BJ (cell line): ENCODE measurements around the gene SYT1. TPM values are rescaled to one million over a fixed set of nuclear protein-coding genes. Genes with fewer than 3 reads are reported as not detected.

Experiments used
- CTCF ChIA-PET: fragments of 350-600 bp; formaldehyde crosslinking; extraction: SDS; loops from one replicate; lab custom pipeline; 2021; ENCODE audit warnings: antibody characterized with exemption, inconsistent platforms; lab: Yijun Ruan, JAX
- POLR2A ChIA-PET: fragments of 300-600 bp; sonication (Branson Sonifier 250); formaldehyde crosslinking; extraction: SDS; loops from one replicate; lab custom pipeline; 2021; ENCODE audit warnings: antibody characterized with exemption; lab: Charles Lee
- DNase-seq: peaks from one replicate; pipeline ENCODE4 v3.0.0-alpha.2; 2011; ENCODE audit warnings: low read depth
- H3K27me3 ChIP-seq: 2 replicates; pipeline ENCODE4 v1.6.0; 2011; ENCODE audit warnings: low read length; ENCODE audit not compliant: control insufficient read depth, insufficient read depth
- H3K36me3 ChIP-seq: 2 replicates; pipeline ENCODE4 v1.5.1; 2011; ENCODE audit warnings: low read length; ENCODE audit not compliant: control insufficient read depth, insufficient read depth
- H3K4me3 ChIP-seq: 2 replicates; pipeline ENCODE4 v1.5.1; 2011; ENCODE audit warnings: low read depth, mild to moderate bottlenecking, control low read depth, low read length
- polyA plus RNA-seq: library from polyadenylated mRNA; depleted of rRNA; stranded (reverse); fragments of >200 nt; gene quantifications from 2 replicates; pipeline ENCODE4 v1.2.3, GENCODE V29; 2011
- TF ChIP-seq, protein P1 (sequence below): IDR thresholded peaks from 2 replicates; pipeline ENCODE4 v1.5.1; 2011; ENCODE audit warnings: low read depth, mild to moderate bottlenecking, control low read depth, inconsistent platforms, low read length, moderate library complexity; ENCODE audit not compliant: insufficient read depth

SYT1 gene
- polyA plus RNA-seq, 1 experiment = 0.70 TPM

DNA sequence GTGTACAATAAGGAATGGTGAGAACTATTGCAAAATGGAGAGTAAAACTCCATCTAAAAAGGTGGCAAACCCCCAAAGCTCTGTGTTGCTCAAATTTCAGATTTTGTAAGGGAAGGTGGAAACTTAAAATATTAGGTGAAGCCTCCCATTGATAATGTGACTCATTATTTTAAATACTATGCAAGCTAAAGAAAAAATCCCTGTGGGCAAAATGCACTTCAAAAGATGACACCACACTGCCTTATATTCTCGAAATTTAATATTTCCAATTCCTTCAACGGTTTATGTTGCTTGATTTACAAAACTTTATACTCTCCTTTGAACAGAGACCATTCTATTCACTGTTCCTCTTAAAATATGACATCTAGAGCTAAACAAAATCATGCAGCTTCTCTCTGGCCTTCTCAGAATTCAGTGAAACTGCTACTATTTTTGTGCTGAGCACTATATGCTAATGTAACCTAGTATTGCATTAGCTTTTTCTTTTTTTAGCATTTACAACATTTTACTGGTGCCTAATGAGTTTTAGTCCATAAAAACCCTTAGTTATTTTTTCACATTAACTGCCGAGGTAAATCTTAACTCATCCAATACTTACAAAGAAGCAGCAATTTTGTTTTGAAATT, 297.7 kb downstream of the SYT1 start:
- no peak overlapping the region for H3K4me3 ChIP-seq
- H3K36me3 ChIP-seq = no peaks in the 10 kb centered on the region
- ChIA-PET CTCF (no interaction called here), POLR2A (no interaction called here)
- no peak for DNase-seq
- no peaks in the 10 kb centered on the region for H3K27me3 ChIP-seq
- TF ChIP-seq, protein P1, sequence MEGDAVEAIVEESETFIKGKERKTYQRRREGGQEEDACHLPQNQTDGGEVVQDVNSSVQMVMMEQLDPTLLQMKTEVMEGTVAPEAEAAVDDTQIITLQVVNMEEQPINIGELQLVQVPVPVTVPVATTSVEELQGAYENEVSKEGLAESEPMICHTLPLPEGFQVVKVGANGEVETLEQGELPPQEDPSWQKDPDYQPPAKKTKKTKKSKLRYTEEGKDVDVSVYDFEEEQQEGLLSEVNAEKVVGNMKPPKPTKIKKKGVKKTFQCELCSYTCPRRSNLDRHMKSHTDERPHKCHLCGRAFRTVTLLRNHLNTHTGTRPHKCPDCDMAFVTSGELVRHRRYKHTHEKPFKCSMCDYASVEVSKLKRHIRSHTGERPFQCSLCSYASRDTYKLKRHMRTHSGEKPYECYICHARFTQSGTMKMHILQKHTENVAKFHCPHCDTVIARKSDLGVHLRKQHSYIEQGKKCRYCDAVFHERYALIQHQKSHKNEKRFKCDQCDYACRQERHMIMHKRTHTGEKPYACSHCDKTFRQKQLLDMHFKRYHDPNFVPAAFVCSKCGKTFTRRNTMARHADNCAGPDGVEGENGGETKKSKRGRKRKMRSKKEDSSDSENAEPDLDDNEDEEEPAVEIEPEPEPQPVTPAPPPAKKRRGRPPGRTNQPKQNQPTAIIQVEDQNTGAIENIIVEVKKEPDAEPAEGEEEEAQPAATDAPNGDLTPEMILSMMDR = no peak

DNA sequence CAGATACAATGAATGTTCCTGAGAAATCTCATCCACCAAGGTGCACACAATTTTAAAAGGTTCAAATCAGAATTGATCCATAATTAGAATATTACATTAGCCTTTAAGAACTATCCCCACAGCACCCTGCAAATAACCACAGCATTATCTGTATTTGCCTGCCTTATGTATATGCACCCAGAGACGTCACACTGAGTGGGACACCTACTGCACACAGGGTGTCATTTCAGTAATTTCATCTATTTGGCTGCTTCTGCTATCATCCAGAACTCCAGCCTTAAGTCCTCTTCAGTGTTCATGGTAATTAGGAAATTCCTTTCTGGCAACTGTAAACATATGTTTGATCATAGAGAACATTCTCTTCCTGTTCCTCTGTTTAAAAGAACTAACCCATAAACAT, 298.4 kb downstream of the SYT1 start:
- DNase-seq = no peak
- Histone ChIP-seq H3K27me3 (no peaks in the 10 kb centered on the region), H3K36me3 (no peaks in the 10 kb centered on the region), H3K4me3 (no peak overlapping the region)
- CTCF ChIA-PET = no interaction called here
- TF ChIP-seq, protein P1 = no peak
- POLR2A ChIA-PET = no interaction called here

DNA sequence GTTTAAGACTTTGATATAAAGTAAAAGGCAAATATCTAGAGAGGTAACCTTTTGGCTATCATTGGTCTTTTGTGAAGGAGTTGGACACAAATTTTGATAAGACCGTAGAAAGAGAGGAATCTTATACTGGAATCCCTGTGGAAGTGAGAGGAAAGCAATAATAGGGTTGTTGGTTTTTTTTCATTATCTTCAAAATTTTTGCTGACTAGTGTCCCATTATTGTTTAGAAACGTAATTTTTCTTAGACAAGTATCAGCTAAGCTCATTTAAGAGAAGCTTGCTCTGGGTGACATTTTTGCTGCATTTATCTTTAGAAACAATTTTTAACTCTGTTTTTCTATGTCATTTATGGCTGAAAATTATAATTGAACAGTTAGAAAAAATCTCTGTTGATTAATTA, 300.3 kb downstream of the SYT1 start:
- CTCF ChIA-PET = no interaction called here
- no peaks in the 10 kb centered on the region for H3K36me3 ChIP-seq
- TF ChIP-seq, protein P1 = no peak
- no peak for DNase-seq
- no peak overlapping the region for H3K4me3 ChIP-seq
- H3K27me3 ChIP-seq = no peaks in the 10 kb centered on the region
- POLR2A ChIA-PET = no interaction called here

DNA sequence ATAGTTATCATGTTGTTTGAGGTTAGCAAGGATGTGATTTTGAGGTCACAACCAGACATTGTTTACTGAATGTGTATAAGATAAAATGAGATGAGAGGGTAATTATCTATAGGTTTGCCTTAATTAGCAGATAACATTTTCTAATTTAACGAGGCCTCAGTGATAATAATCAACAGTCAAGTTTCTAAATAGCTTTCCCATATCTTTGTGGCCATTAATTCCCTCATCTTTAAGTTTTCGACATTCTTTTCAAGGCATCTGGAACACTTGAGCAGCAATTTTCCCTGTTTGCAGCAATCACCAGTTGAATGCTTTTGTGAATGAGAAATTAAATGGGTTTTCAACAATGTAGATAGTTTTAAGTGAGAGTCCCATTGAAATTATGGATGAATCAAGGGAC, 304.1 kb downstream of the SYT1 start:
- no peak for DNase-seq
- Histone ChIP-seq H3K4me3 (no peak overlapping the region), H3K36me3 (no peaks in the 10 kb centered on the region), H3K27me3 (no peaks in the 10 kb centered on the region)
- ChIA-PET POLR2A (no interaction called here), CTCF (no interaction called here)
- TF ChIP-seq, protein P1 = no peak

DNA sequence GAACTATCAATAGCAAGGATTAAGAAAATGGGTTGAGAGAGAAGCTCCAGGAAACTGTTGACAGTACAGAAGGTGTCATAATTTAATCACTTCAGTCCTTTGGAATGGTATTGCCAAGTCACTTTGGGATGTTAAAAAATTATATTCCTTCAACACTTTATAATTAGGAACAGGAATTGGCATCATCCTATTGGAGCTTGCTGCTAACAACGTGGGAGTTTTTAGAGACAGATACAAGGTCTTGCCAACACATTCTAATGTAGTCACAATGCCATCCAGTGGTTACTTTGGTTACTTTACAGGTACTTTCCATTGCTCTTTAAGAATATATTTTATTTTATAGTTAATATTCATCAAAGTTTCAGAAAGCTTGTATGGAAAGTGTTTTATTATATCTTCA, 310.1 kb downstream of the SYT1 start:
- TF ChIP-seq, protein P1 = peak; percentile 30; the same call in 1 of the 2 replicates
- DNase-seq = peak; percentile 9
- POLR2A ChIA-PET = no interaction called here
- CTCF ChIA-PET = interaction anchor here (0.6 to 1.7 kb wide), 11 partner anchors 9 to 771 kb away, joined by 3 to 9 read pairs (median 3); no protein-coding TSS in a partner anchor
- Histone ChIP-seq H3K27me3 (no peaks in the 10 kb centered on the region), H3K36me3 (no peaks in the 10 kb centered on the region), H3K4me3 (no peak overlapping the region)
